NCI-H2171 treated with DMSO at 0.1 percent for 48 hours (cell line): ENCODE measurements around the gene DECR2.
"Not testable (repeated sequence)": the region's sequence is repeated elsewhere in the genome, so short reads cannot be mapped to it uniquely, and the experiment has no call there.

ENCODE experiments used
- DNase-seq: peaks from one replicate; lab custom pipeline; 2025; lab: John Stamatoyannopoulos, UW

The DECR2 gene

GRCh38 chr16:400061-400591, 1.6 kb upstream of the DECR2 start:
- no peak for DNase-seq

- DNase-seq, result no peak
Measured at GRCh38 chr16:404971-405486, 3.3 kb downstream of the DECR2 start.

- no peak for DNase-seq
Measured at GRCh38 chr16:405548-406506, 4.1 kb downstream of the DECR2 start.

- DNase-seq, result no peak
Measured at GRCh38 chr16:407253-407652, 5.6 kb downstream of the DECR2 start.

GRCh38 chr16:410516-411178, 9.0 kb downstream of the DECR2 start:
- no peak for DNase-seq

- no peak for DNase-seq
Measured at GRCh38 chr16:411576-412265, 10.0 kb downstream of the DECR2 start.

GRCh38 chr16:414395-415169, 12.9 kb downstream of the DECR2 start:
- DNase-seq, result no peak

GRCh38 chr16:415170-415498, 13.4 kb downstream of the DECR2 start:
- DNase-seq, result not testable (repeated sequence)

- not testable (repeated sequence) for DNase-seq
Measured at GRCh38 chr16:422179-422578, 20.5 kb downstream of the DECR2 start.

GRCh38 chr16:424033-424622, 22.4 kb downstream of the DECR2 start:
- DNase-seq, result no peak

- peak; percentile 31 for DNase-seq
Measured at GRCh38 chr16:424623-425081, 23.0 kb downstream of the DECR2 start.

- DNase-seq, result peak; percentile 81
Measured at GRCh38 chr16:425082-425718, 23.5 kb downstream of the DECR2 start, which contains the start of gene RAB11FIP3. TSS of gene RAB11FIP3 (plus strand) at chr16:425649. CDS start at chr16:426007, 358 bp downstream.

- no peak for DNase-seq
Measured at GRCh38 chr16:425740-426114, 24.0 kb downstream of the DECR2 start.

- DNase-seq, result no peak
Measured at GRCh38 chr16:426115-426905, 24.6 kb downstream of the DECR2 start.

- no peak for DNase-seq
Measured at GRCh38 chr16:426906-427249, 25.2 kb downstream of the DECR2 start.

GRCh38 chr16:427250-427649, 25.6 kb downstream of the DECR2 start:
- DNase-seq, result no peak

- no peak for DNase-seq
Measured at GRCh38 chr16:430904-431303, 29.2 kb downstream of the DECR2 start.

GRCh38 chr16:440627-441026, 38.9 kb downstream of the DECR2 start:
- no peak for DNase-seq

GRCh38 chr16:441447-441846, 39.8 kb downstream of the DECR2 start:
- no peak for DNase-seq

GRCh38 chr16:442976-443375, 41.3 kb downstream of the DECR2 start:
- DNase-seq, result no peak
